Measurements from ENCODE around the gene DNAH1. TPM values are rescaled to one million over a fixed set of nuclear protein-coding genes. Genes with fewer than 3 reads are reported as not detected.

DNAH1 gene
- total and polyA plus RNA-seq, 2 of the 13 experiments (the other 11 are each of a cell fraction or from before 2014, with no cell fraction given), result 0.64 to 3.5 TPM

- TF ChIP-seq PCBP1 (IDR thresholded peaks at IDR 0.05; ENCODE audit: borderline replicate concordance, low read depth, low read length) (no peak), ZNF841 (CRISPR knock-in tag; IDR thresholded peaks at IDR 0.05; ENCODE audit: borderline replicate concordance) (no peak), MIXL1 (CRISPR knock-in tag; IDR thresholded peaks at IDR 0.05) (peak; percentile 53; the same call in 1 of the 2 replicates), KAT8 (CRISPR knock-in tag; IDR thresholded peaks at IDR 0.05) (peak; percentile 45; the same call in 1 of the 2 replicates)
Observed at GRCh38 chr3:52444860-52445793, 129.0 kb downstream of the DNAH1 start, which contains the start of gene SEMA3G (continued).

- TF ChIP-seq ZNF280B (CRISPR knock-in tag; IDR thresholded peaks at IDR 0.05; ENCODE audit: borderline replicate concordance), result 0 out of 2 replicates have a peak, but pooled peaks have one; percentile 11
- TF ChIP-seq ZFP41 (CRISPR knock-in tag; IDR thresholded peaks at IDR 0.05; ENCODE audit: borderline replicate concordance), result no peak
- 0 out of 2 replicates have a peak, but pooled peaks have one; percentile 11 for TF ChIP-seq KMT2A (CRISPR knock-in tag; IDR thresholded peaks at IDR 0.05)
- TF ChIP-seq ZNF768 (CRISPR knock-in tag; IDR thresholded peaks at IDR 0.05), result peak; percentile 56; the same call in 1 of the 2 replicates
- TF ChIP-seq SRF (IDR thresholded peaks at IDR 0.05; ENCODE audit: low read depth, low read length), result no peak
- Histone ChIP-seq H3K27me3 (ENCODE audit: control insufficient read depth in 1 of 2, insufficient read depth in 2 of 2, low read length in 2 of 2) (no peaks in the 10 kb centered on the region), H4K20me1 (ENCODE audit: insufficient read depth, low read length) (no peaks in the 10 kb centered on the region), H3K4me1 (ENCODE audit: insufficient read depth, low read length) (peaks cover 87% of the 10 kb centered on the region), H3K9ac (ENCODE audit: insufficient read depth, low read depth, low read length) (no peak overlapping the region), H2AFZ (ENCODE audit: low read length) (no peak overlapping the region), H3K9me3 (ENCODE audit: low read length) (no peaks in the 10 kb centered on the region), H3K79me2 (ENCODE audit: insufficient read depth, low read length) (no peaks in the 10 kb centered on the region), H3K4me3 (replicated peaks in 1 of 3; ENCODE audit: insufficient read depth in 1 of 3, low read depth in 2 of 3, low read length in 3 of 3) (peak overlapping the region in 1 of 3 experiments; percentile 62; a peak in 1 of 6 replicates), H3K36me3 (replicated peaks in 1 of 2; ENCODE audit: control insufficient read depth in 1 of 2, insufficient read depth in 2 of 2, low read length in 2 of 2) (no peaks in the 10 kb centered on the region; a peak in 2 of 5 replicates), H3K27ac (ENCODE audit: extremely low read length, insufficient read depth, low read length) (no peak overlapping the region), H3K4me2 (ENCODE audit: low read depth, low read length) (peak overlapping the region; percentile 85)
- FAIRE-seq, result no peak
- ATAC-seq, result peak; percentile 30
- no TSS peak for BruUV-seq (replicated peaks)
- 66% methylated on average over 3 of the region's 4 CpGs for WGBS (ENCODE audit: low lambda C conversion rate)
- in situ Hi-C loops (cut with HindIII; ENCODE audit: extremely low pct_ligation_motif_present, low pct_unique_long_range_greater_than_20kb), result no loop called here
- no peak for DNase-seq (ENCODE audit: low spot score)
- ChIA-PET POLR2A (interaction anchor here (1.0 to 3.6 kb wide), 7 partner anchors 8 to 291 kb away, joined by 3 to 14 read pairs (median 7); partner anchors contain the start of genes NISCH, POC1A and TNNC1), CTCF (ENCODE audit: low intra/inter-chr PET ratio, low total read pairs) (interaction anchor here (4.6 kb wide), 1 partner anchor 17 kb away, joined by 83 read pairs; no protein-coding TSS in a partner anchor)
- intact Hi-C loops (cut with micrococcal nuclease; ENCODE audit: unreplicated experiment), result no loop called here
Observed at GRCh38 chr3:52446042-52446441, 129.9 kb downstream of the DNAH1 start.
